Testis (tissue), 2 donors: ENCODE data around the gene TRAK1.

Experiments
- POLR2A ChIP-seq: fragments of 450-650 bp; IDR thresholded peaks from one replicate; pipeline ENCODE4 v1.6.1; 2017; ENCODE audit warnings: antibody characterized with exemption, mild to moderate bottlenecking, moderate library complexity
- TF ChIP-seq, protein P1 (sequence below), 3 experiments: fragments of 450-650 bp in 2 of 3; fragments of 200-600 bp in 1 of 3; sonication (generic) in 1 of 3; IDR thresholded peaks; one replicate each; pipeline ENCODE4 v1.5.1; 2016 to 2019; ENCODE audit warnings: antibody characterized with exemption in 3 of 3, mild to moderate bottlenecking in 2 of 3, moderate library complexity in 1 of 3

GRCh38 chr3:42270561-42270960, 179.4 kb downstream of the TRAK1 start:
- TF ChIP-seq, protein P1, sequence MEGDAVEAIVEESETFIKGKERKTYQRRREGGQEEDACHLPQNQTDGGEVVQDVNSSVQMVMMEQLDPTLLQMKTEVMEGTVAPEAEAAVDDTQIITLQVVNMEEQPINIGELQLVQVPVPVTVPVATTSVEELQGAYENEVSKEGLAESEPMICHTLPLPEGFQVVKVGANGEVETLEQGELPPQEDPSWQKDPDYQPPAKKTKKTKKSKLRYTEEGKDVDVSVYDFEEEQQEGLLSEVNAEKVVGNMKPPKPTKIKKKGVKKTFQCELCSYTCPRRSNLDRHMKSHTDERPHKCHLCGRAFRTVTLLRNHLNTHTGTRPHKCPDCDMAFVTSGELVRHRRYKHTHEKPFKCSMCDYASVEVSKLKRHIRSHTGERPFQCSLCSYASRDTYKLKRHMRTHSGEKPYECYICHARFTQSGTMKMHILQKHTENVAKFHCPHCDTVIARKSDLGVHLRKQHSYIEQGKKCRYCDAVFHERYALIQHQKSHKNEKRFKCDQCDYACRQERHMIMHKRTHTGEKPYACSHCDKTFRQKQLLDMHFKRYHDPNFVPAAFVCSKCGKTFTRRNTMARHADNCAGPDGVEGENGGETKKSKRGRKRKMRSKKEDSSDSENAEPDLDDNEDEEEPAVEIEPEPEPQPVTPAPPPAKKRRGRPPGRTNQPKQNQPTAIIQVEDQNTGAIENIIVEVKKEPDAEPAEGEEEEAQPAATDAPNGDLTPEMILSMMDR (IDR thresholded peaks at IDR 0.05): no peak
- TF ChIP-seq POLR2A: no peak
